Inflammatory macrophage treated with lipopolysaccharide for 4 hours (primary cell): ENCODE measurements around the gene SMPD3.

Experiments used
- DNase-seq: peaks from one replicate; pipeline ENCODE4 v3.0.0-alpha.2; 2020

The SMPD3 gene

GRCh38 chr16:68432701-68433100, 15.6 kb downstream of the SMPD3 start:
- no peak for DNase-seq

GRCh38 chr16:68429076-68429854, 19.0 kb downstream of the SMPD3 start:
- no peak for DNase-seq

GRCh38 chr16:68427649-68428303, 20.5 kb downstream of the SMPD3 start:
- no peak for DNase-seq

- DNase-seq = no peak
These were observed 22.0 kb downstream of the SMPD3 start for GRCh38 chr16:68426347-68426652.

- no peak for DNase-seq
These were observed 22.6 kb downstream of the SMPD3 start for GRCh38 chr16:68425498-68426346.

GRCh38 chr16:68423771-68424170, 24.5 kb downstream of the SMPD3 start:
- DNase-seq = no peak

GRCh38 chr16:68422396-68422960, 25.8 kb downstream of the SMPD3 start:
- DNase-seq = no peak

- DNase-seq = no peak
These were observed 27.2 kb downstream of the SMPD3 start for GRCh38 chr16:68421076-68421475.

- DNase-seq = no peak
These were observed 27.9 kb downstream of the SMPD3 start for GRCh38 chr16:68420366-68420942.

- no peak for DNase-seq
These were observed 30.5 kb downstream of the SMPD3 start for GRCh38 chr16:68417711-68418301.

- no peak for DNase-seq
These were observed 32.0 kb downstream of the SMPD3 start for GRCh38 chr16:68416057-68417046.

GRCh38 chr16:68414581-68414980, 33.7 kb downstream of the SMPD3 start:
- DNase-seq = no peak

- no peak for DNase-seq
These were observed 36.2 kb downstream of the SMPD3 start for GRCh38 chr16:68412061-68412460.

- DNase-seq = no peak
These were observed 37.2 kb downstream of the SMPD3 start for GRCh38 chr16:68411086-68411485.

GRCh38 chr16:68408967-68409366, 39.3 kb downstream of the SMPD3 start:
- no peak for DNase-seq

GRCh38 chr16:68408428-68408827, 39.9 kb downstream of the SMPD3 start:
- DNase-seq = no peak

GRCh38 chr16:68406458-68407152, 41.7 kb downstream of the SMPD3 start:
- no peak for DNase-seq

- DNase-seq = no peak
These were observed 43.5 kb downstream of the SMPD3 start for GRCh38 chr16:68404736-68405345.

GRCh38 chr16:68403704-68404103, 44.6 kb downstream of the SMPD3 start:
- no peak for DNase-seq

GRCh38 chr16:68403177-68403576, 45.1 kb downstream of the SMPD3 start:
- no peak for DNase-seq

GRCh38 chr16:68402748-68403040, 45.6 kb downstream of the SMPD3 start:
- DNase-seq = no peak
